GM18520 (cell line): ENCODE measurements around the gene CXCL16.
A peak's percentile ranks its signal among the peaks of the same experiment; 100 is the strongest.
"Not testable (repeated sequence)": the region's sequence is repeated elsewhere in the genome, so short reads cannot be mapped to it uniquely, and the experiment has no call there.

Experiments
- ATAC-seq: cut with Tn5 transposase; IDR thresholded peaks from one replicate; pipeline ENCODE4 v1.9.1; 2021; ENCODE audit not compliant: unreplicated experiment

Gene CXCL16

GRCh38 chr17:4721203-4722135 lies 18.3 kb downstream of the CXCL16 start:
- ATAC-seq, result no peak

DNA sequence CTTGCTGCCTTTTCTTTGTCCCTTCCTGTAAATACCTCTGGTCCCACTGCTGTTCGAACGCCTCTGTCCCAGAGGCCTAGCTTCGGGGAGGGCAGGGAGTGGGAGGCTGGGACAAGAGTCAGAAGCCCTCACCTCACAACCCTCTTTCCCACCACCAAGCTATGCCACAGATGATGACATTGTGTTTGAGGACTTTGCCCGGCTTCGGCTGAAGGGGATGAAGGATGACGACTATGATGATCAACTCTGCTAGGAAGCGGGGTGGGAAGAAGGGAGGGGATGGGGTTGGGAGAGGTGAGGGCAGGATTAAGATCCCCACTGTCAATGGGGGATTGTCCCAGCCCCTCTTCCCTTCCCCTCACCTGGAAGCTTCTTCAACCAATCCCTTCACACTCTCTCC lies 18.9 kb downstream of the CXCL16 start:
- ATAC-seq, result no peak

GRCh38 chr17:4719684-4720221 lies 20.0 kb downstream of the CXCL16 start:
- no peak for ATAC-seq

DNA sequence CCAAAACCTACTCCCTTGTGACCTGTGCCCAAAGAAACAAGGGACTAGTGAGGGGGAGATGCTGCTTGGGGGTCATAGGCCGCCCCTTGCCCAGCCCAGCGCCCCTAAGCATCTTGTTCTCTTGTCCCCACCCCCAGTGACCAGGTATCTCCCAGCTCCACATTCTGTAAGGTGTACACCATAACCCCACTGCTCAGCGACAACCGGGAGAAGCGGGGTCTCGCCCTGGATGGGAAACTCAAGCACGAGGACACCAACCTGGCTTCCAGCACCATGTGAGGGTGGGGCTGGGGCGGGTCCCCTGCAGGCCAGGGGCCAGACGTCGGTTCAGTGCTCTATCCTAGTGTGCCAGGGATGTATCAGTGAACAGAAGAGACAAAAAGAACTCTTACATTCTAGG lies 20.6 kb downstream of the CXCL16 start:
- ATAC-seq, result no peak

- ATAC-seq, result no peak
Measured at GRCh38 chr17:4718276-4718675, 21.5 kb downstream of the CXCL16 start.

DNA sequence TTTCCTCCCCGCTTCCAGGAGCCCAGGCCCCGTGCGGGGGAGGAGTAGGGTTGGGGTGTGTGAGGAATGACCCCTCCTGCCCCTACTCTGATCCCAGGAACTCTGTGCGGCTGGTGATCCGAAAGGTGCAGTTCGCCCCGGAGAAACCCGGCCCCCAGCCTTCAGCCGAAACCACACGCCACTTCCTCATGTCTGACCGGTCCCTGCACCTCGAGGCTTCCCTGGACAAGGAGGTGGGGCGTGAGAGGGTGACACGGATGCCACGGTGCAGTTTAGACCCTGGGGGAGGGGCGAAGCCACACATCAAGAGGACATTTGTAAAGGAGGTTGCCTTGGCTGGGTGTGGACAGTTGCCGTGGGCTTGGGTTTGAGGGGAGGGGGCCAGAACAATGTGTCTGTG lies 21.9 kb downstream of the CXCL16 start:
- no peak for ATAC-seq

DNA sequence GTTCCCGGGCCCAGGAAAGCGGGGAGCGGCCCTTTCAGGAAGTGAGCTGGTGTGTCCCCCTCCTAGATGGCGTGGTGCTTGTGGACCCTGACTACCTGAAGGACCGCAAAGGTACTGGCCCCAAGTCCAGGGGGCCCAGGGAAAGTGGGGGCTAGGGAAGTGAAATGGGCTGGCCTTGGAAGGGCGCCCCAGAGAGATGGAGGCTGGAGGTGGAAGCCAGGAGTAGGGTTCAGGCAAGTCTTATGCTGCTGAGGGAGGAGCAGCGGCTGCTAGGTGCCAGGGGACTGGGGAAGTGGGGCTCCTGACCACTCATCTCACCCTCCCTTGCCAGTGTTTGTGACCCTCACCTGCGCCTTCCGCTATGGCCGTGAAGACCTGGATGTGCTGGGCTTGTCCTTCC lies 23.6 kb downstream of the CXCL16 start:
- no peak for ATAC-seq

DNA sequence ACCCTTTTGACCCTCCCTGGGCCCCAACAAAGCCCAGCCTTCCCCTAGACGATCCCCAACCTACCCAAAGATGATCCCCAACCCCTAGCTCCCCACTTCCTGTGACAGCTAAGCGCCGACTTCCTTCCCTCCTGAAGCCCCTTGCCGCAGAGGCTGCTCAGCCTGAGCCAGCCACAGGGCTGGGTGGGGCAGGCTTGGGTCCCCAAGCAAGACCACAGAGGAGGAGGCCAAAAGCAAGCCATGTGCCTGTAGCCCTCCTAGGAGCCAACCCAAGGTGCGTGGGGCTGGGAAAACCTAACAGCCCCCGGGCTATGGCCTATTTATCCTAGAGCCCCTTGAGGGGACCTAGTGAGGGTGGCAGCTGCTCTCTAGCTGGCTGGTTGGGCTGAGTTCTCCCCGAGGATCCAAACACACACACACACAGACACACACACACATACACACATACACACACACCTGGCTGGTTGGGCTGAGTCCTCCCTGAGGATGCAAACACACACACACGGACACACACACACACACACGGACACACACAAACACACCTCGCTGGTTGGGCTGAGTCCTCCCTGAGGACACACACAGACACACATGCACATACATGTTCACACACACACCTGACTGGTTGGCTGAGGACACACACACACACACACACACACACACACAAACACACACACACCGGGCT lies 24.5 kb downstream of the CXCL16 start:
- ATAC-seq, result no peak

DNA sequence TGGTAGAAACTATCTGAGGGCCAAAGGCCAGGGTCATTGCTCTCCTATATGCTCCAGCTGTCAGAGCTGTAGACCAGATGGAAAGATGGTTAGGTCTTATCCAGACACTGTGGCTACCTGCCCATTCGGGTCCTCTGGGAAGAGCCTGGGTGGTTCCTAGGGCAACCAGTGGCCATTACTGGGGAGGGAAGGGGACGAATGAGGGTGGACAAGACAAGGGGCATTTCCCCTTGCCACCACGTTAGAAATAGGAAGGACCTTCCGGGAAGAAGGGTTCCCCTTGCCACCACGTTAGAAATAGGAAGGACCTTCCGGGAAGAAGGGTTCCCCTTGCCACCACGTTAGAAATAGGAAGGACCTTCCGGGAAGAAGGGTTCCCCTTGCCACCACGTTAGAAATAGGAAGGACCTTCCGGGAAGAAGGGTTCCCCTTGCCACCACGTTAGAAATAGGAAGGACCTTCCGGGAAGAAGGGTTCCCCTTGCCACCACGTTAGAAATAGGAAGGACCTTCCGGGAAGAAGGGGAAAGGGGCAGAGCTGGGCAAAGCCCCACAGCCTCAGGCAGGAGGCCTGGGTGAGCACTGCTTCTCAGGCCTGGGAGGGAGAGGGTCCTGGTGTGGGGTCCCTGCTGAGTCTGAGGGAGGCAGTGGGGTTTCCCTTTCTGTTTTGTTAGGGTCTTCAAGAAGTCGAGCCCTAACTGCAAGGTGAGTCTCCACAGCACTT lies 25.2 kb downstream of the CXCL16 start:
- not testable (repeated sequence) for ATAC-seq

DNA sequence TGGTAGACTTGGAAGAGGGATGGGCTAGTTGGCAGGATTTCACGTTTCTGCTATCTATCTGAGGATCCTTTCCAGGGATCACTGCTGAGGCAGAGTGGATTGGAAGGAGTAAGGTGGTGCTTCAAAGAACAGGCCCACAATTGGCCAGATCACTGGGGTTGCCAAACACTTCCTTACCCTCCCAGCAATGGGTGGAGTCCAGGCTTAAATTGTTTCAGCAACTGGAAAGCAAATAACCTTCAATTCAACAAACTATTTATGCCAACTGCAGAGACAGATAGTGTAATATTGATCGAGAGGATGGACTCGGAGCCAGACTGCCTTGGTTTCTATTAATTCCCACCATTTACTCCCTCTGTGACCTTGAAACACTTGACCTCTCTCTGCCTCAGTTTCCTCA lies 27.2 kb downstream of the CXCL16 start:
- no peak for ATAC-seq

DNA sequence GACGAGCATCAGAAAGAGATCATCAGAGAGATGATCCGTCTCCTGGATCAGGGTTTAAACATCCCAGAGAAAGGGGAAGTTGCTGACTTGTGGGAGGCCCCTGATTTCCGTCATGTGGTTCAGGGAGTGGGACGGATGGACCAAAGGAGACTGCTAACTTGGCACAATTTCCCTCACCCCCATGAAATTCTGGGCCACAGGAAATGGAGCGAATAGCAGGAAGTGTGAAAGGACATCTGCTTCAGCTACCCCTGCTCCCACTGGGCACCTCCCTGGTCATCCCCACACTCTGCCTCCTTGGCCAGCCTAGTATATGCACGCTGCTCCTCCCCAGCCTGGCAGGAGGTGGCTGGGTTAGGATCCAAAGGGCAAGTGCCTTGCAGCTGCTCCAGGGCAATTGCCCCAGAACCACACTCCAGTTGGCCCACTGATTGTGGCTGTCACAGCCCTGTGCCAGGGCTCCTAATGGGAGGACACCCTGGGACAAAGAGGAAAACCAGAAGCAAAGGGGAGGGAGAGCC lies 28.0 kb downstream of the CXCL16 start:
- no peak for ATAC-seq

- no peak for ATAC-seq
Measured at GRCh38 chr17:4710693-4711634, 28.8 kb downstream of the CXCL16 start.

DNA sequence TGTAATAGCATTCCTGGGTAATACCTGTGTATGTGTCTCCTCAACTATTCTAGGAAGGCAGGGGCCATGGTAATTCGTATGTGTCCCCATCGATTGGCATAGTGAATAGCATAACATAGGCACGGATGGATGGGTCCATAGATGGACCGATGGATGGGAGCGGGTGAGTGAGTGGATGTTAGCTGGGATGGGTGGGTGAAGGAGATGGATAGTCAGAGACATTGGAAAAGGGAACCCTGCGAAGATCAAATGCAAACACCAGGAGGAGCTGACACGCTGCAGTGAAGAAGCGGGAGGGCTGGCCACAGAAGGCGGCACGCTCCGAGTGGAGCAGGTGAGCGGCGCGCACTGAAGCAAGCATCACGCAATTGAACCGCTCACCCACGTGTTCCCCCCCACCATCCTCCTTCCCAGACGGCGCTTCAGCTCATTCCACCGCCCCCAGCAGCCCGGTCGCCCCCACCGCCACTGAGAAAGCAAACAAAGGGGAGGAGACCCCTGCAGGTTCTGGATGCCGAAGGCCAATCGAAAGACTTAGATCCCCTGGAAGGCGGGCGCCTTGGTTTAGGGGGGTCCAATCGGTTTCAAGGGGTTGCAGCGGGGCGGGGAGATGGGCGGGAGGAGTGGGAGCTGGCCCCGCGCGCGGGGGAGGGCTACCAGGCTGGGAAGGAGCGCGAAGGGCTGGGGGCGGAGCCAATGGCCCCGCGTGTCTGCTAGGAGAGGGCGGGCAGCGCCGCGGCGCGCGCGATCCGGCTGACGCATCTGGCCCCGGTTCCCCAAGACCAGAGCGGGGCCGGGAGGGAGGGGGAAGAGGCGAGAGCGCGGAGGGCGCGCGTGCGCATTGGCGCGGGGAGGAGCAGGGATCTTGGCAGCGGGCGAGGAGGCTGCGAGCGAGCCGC lies 29.7 kb downstream of the CXCL16 start, which contains the start of gene ARRB2:
ARRB2 (plus strand) TSS at position 839 of the 899 bp plus-strand sequence. CDS start 90 bp downstream, outside the sequence.
- ATAC-seq, result peak; percentile 89

DNA sequence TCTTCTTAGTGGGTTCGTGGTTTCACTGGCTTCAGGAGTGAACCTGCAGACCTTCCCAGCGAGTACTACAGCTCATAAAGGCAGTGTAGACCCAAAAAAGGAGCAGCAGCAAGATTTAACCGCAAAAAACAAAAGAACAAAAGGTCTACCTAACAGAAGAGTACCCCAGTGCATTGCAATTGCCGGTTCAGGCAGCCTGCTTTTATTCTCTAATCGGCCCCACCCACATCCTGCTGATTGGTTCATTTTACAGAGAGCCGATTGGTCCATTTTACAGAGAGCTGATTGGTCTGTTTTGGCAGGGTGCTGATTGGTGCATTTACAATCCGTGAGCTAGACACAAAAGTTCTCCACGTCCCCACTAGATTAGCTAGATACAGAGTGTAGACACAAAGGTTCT lies 31.3 kb downstream of the CXCL16 start:
- ATAC-seq, result no peak

DNA sequence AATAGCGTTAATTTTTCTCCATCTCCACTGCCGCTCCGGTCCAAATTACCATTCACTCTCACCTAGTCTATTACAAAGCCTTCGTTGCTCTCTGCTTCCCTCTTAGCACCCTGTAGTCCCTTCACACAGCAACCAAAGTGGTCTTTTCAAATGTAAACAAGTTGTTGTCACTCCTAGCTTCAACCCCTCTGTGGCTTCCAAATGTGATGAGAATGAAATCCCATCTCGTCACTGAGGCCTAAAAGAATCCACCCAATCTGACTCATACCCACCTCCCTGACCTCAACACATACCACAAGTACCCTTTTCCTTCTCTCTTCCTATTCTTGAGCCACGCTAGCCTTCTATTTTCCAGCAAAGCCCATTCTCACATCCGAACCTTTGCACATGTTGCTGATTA lies 33.6 kb downstream of the CXCL16 start:
- ATAC-seq, result no peak

- no peak for ATAC-seq
Measured at GRCh38 chr17:4704991-4705390, 34.7 kb downstream of the CXCL16 start.

DNA sequence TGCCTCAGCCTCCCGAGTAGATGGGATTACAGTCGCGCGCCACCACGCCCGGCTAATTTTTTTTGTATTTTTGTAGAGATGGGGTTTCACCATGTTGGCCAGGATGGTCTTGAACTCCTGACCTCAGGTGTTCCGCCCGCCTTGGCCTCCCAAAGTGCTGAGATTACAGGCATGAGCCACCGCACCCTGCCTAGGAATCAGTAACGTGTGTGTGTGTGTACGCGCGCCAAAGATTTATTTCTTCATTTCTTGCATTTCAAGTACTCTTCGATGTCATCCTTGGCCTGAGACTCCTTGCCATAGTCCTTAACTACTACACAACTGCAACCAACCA lies 35.2 kb downstream of the CXCL16 start:
- not testable (repeated sequence) for ATAC-seq

GRCh38 chr17:4703330-4703691 lies 36.4 kb downstream of the CXCL16 start:
- ATAC-seq, result no peak

DNA sequence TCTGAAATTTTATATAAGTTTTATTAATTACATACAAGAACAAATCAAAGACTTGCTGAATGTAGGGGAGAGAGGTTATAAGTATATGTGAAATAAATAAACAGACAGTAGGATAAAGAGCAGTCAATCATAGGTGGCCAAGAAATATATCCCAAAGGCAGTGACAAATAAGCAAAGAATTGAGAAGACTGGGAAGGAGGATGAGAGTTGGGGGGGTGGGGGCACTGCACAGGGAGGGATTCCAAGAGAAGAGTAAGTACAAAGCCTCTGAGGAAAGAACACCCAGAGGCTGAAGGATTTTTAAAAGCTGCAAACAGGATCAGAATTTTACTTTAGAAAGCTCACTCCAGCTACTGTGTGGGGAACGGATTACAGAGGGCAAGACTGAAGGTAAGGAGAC lies 38.6 kb downstream of the CXCL16 start:
- no peak for ATAC-seq
